ENCODE data around the gene KCNA1. TPM values are rescaled to one million over a fixed set of nuclear protein-coding genes. Genes with fewer than 3 reads are reported as not detected.

KCNA1 gene
- total RNA-seq, 1 donor from 2014 or later = 1.4 TPM

GRCh38 chr12:4934407-4935035, 24.8 kb downstream of the KCNA1 start:
- Histone ChIP-seq H3K4me3 (no peak overlapping the region), H3F3A (ENCODE audit: low read depth) (no peaks in the 10 kb centered on the region), H3K4me1 (peaks cover 6% of the 10 kb centered on the region), H4K20me1 (ENCODE audit: low read depth) (no peaks in the 10 kb centered on the region), H2AFZ (replicated peaks) (no peak overlapping the region), H3K79me2 (ENCODE audit: low read depth) (no peaks in the 10 kb centered on the region), H3K27me3 (peaks cover 23% of the 10 kb centered on the region), H3K36me3 (no peaks in the 10 kb centered on the region), H3K27ac (no peak overlapping the region), H3K9me3 (ENCODE audit: low read depth) (no peaks in the 10 kb centered on the region), H3K9ac (no peak overlapping the region), H3K4me2 (no peak overlapping the region)
- no peaks in the 10 kb centered on the region for H3K36me3 Mint-ChIP-seq
- peaks cover 7% of the 10 kb centered on the region for H3K27me3 Mint-ChIP-seq (ENCODE audit: insufficient read depth, low read depth)
- DNase-seq (ENCODE audit: low spot score) = no peak
- peaks cover 3% of the 10 kb centered on the region for H3K4me1 Mint-ChIP-seq
- no peak overlapping the region for H3K27ac Mint-ChIP-seq
- H3K9me3 Mint-ChIP-seq = no peaks in the 10 kb centered on the region
- H3K4me3 Mint-ChIP-seq = no peak overlapping the region
- TF ChIP-seq EZH2phosphoT487 (IDR thresholded peaks at IDR 0.05) (no peak), CTCF (IDR thresholded peaks at IDR 0.05) (no peak), EZH2 (IDR thresholded peaks at IDR 0.05) (no peak)

- no peaks in the 10 kb centered on the region for H3K4me1 Mint-ChIP-seq
- Histone ChIP-seq H3K36me3 (no peaks in the 10 kb centered on the region), H3K4me1 (no peaks in the 10 kb centered on the region), H3K4me2 (no peak overlapping the region), H2AFZ (replicated peaks) (no peak overlapping the region), H3F3A (ENCODE audit: low read depth) (no peaks in the 10 kb centered on the region), H3K27ac (no peak overlapping the region), H3K79me2 (ENCODE audit: low read depth) (no peaks in the 10 kb centered on the region), H3K9ac (no peak overlapping the region), H3K4me3 (no peak overlapping the region), H3K9me3 (ENCODE audit: low read depth) (no peaks in the 10 kb centered on the region), H4K20me1 (ENCODE audit: low read depth) (no peaks in the 10 kb centered on the region), H3K27me3 (peaks cover 7% of the 10 kb centered on the region)
- H3K27me3 Mint-ChIP-seq (ENCODE audit: insufficient read depth, low read depth) = peaks cover 10% of the 10 kb centered on the region
- TF ChIP-seq EZH2 (IDR thresholded peaks at IDR 0.05) (no peak), CTCF (IDR thresholded peaks at IDR 0.05) (no peak), EZH2phosphoT487 (IDR thresholded peaks at IDR 0.05) (no peak)
- H3K4me3 Mint-ChIP-seq = no peak overlapping the region
- no peak overlapping the region for H3K27ac Mint-ChIP-seq
- H3K36me3 Mint-ChIP-seq = no peaks in the 10 kb centered on the region
- H3K9me3 Mint-ChIP-seq = no peaks in the 10 kb centered on the region
- DNase-seq (ENCODE audit: low spot score) = no peak
Observed at GRCh38 chr12:4938900-4939299, 29.2 kb downstream of the KCNA1 start.

- Mint-ChIP-seq H3K27ac (no peak overlapping the region), H3K4me3 (no peak overlapping the region), H3K36me3 (no peaks in the 10 kb centered on the region), H3K4me1 (no peaks in the 10 kb centered on the region), H3K9me3 (no peaks in the 10 kb centered on the region), H3K27me3 (ENCODE audit: insufficient read depth, low read depth) (peaks cover 10% of the 10 kb centered on the region)
- Histone ChIP-seq H3K27ac (no peak overlapping the region), H3K36me3 (no peaks in the 10 kb centered on the region), H3F3A (ENCODE audit: low read depth) (no peaks in the 10 kb centered on the region), H3K9me3 (ENCODE audit: low read depth) (no peaks in the 10 kb centered on the region), H3K79me2 (ENCODE audit: low read depth) (no peaks in the 10 kb centered on the region), H2AFZ (replicated peaks) (no peak overlapping the region), H3K4me3 (no peak overlapping the region), H4K20me1 (ENCODE audit: low read depth) (no peaks in the 10 kb centered on the region), H3K4me2 (no peak overlapping the region), H3K27me3 (peaks cover 2% of the 10 kb centered on the region), H3K9ac (no peak overlapping the region), H3K4me1 (no peaks in the 10 kb centered on the region)
- TF ChIP-seq CTCF (IDR thresholded peaks at IDR 0.05) (no peak), EZH2phosphoT487 (IDR thresholded peaks at IDR 0.05) (no peak), EZH2 (IDR thresholded peaks at IDR 0.05) (no peak)
- DNase-seq (ENCODE audit: low spot score) = no peak
Observed at GRCh38 chr12:4939418-4940023, 29.8 kb downstream of the KCNA1 start.
